ENCODE data around the gene CCDC57. TPM values are rescaled to one million over a fixed set of nuclear protein-coding genes. Genes with fewer than 3 reads are reported as not detected.

Gene CCDC57
- total RNA-seq, 6 experiments from 2014 or later = 10.1 to 37.4 (median 17.2) TPM

- intact Hi-C loops (cut with DNase I) = no loop called here
- no peaks in the 10 kb centered on the region for H3K27me3 ChIP-seq
- ATAC-seq = no peak
Observed at GRCh38 chr17:82129095-82129494, 83.5 kb downstream of the CCDC57 start.

GRCh38 chr17:82128287-82128686, 84.4 kb downstream of the CCDC57 start:
- intact Hi-C loops (cut with DNase I) = no loop called here
- H3K9me3 ChIP-seq = no peaks in the 10 kb centered on the region
- no peaks in the 10 kb centered on the region for H3K27me3 ChIP-seq
- H3K4me3 ChIP-seq = no peak overlapping the region
- TF ChIP-seq CTCF (IDR thresholded peaks at IDR 0.05) (no peak), POLR2A (IDR thresholded peaks at IDR 0.05) (no peak)
- H3K27ac ChIP-seq = no peak overlapping the region
- no CpG with 5 or more reads among the region's 15 CpGs for WGBS (ENCODE audit: insufficient coverage, low coverage, low lambda C conversion rate, missing lambda C conversion rate)
- DNase-seq = no peak
- peaks cover 0 to 18% (median 2%) of the 10 kb centered on the region in 4 donors for H3K4me1 ChIP-seq
- no peaks in the 10 kb centered on the region for H3K36me3 ChIP-seq
- ATAC-seq = no peak

More at GRCh38 chr17:82129095-82129494, 83.5 kb downstream of the CCDC57 start:
- Histone ChIP-seq H3K4me1 (peaks cover 0 to 26% (median 3%) of the 10 kb centered on the region in 4 donors), H3K27ac (no peak overlapping the region), H3K36me3 (no peaks in the 10 kb centered on the region), H3K4me3 (no peak overlapping the region), H3K9me3 (no peaks in the 10 kb centered on the region)
- TF ChIP-seq POLR2A (IDR thresholded peaks at IDR 0.05) = no peak
- no peak for TF ChIP-seq CTCF (IDR thresholded peaks at IDR 0.05)
- DNase-seq = no peak
- 95% methylated on average over 4 of the region's 4 CpGs for WGBS (ENCODE audit: insufficient coverage, low coverage, low lambda C conversion rate, missing lambda C conversion rate)

GRCh38 chr17:82127704-82128103, 84.9 kb downstream of the CCDC57 start:
- Histone ChIP-seq H3K4me1 (peaks cover 0 to 12% (median 0%) of the 10 kb centered on the region in 4 donors), H3K27me3 (no peaks in the 10 kb centered on the region), H3K9me3 (no peaks in the 10 kb centered on the region), H3K4me3 (no peak overlapping the region), H3K36me3 (no peaks in the 10 kb centered on the region), H3K27ac (no peak overlapping the region)
- no peak for TF ChIP-seq POLR2A (IDR thresholded peaks at IDR 0.05)
- TF ChIP-seq CTCF (IDR thresholded peaks at IDR 0.05) = no peak
- no peak for DNase-seq
- intact Hi-C loops (cut with DNase I) = no loop called here
- ATAC-seq = no peak
- WGBS (ENCODE audit: insufficient coverage, low coverage, low lambda C conversion rate, missing lambda C conversion rate) = no CpG with 5 or more reads among the region's 9 CpGs

- Histone ChIP-seq H3K36me3 (no peaks in the 10 kb centered on the region), H3K9me3 (no peaks in the 10 kb centered on the region), H3K27me3 (no peaks in the 10 kb centered on the region), H3K4me1 (peaks cover 0 to 8% (median 0%) of the 10 kb centered on the region in 4 donors), H3K27ac (no peak overlapping the region), H3K4me3 (no peak overlapping the region)
- TF ChIP-seq CTCF (IDR thresholded peaks at IDR 0.05) (no peak), POLR2A (IDR thresholded peaks at IDR 0.05) (no peak)
- no CpG with 5 or more reads among the region's 11 CpGs for WGBS (ENCODE audit: insufficient coverage, low coverage, low lambda C conversion rate, missing lambda C conversion rate)
- ATAC-seq (no peak), DNase-seq (no peak)
- intact Hi-C loops (cut with DNase I) = no loop called here
Observed at GRCh38 chr17:82127315-82127595, 85.4 kb downstream of the CCDC57 start.

Data from right lobe of liver (tissue), 6 donors.